Ovary (tissue), 9 donors: ENCODE results near the gene TPD52L1. TPM values are rescaled to one million over a fixed set of nuclear protein-coding genes. Genes with fewer than 3 reads are reported as not detected.

Source experiments
- DNase-seq, 5 donors: peaks; one replicate each; pipeline ENCODE4 v3.0.0-alpha.2; 2019 to 2020
- H3K27ac ChIP-seq, 2 donors: fragments of 200-600 bp; one replicate each; pipeline versions ENCODE4 v1.5.1 to v1.8.0; 2019 to 2022
- H3K27me3 ChIP-seq: fragments of 200-600 bp; one replicate; pipeline ENCODE4 v1.8.0; 2022
- H3K36me3 ChIP-seq: fragments of 200-600 bp; sonication (generic); one replicate; pipeline ENCODE4 v1.5.1; 2019
- H3K4me1 ChIP-seq: one replicate; pipeline ENCODE4 v1.8.1; 2013; ENCODE audit warnings: mild to moderate bottlenecking, moderate library complexity; ENCODE audit not compliant: insufficient read depth
- H3K4me3 ChIP-seq: fragments of 200-600 bp; sonication (generic); one replicate; pipeline ENCODE4 v1.5.1; 2017
- H3K9me3 ChIP-seq, 2 donors: fragments of 200-600 bp in 1 of 2; sonication (generic) in 1 of 2; one replicate each; pipeline versions ENCODE4 v1.5.1 to v1.8.1; 2013 to 2019; ENCODE audit warnings: mild to moderate bottlenecking in 1 of 2, moderate library complexity in 1 of 2
- CTCF ChIP-seq, 3 donors: fragments of 450-650 bp in 2 of 3; fragments of 200-600 bp in 1 of 3; IDR thresholded peaks; one replicate each; pipeline versions ENCODE4 v1.5.1 to v1.8.0; 2016 to 2022; ENCODE audit warnings: antibody characterized with exemption in 3 of 3, mild to moderate bottlenecking in 1 of 3
- EP300 ChIP-seq: sonication (generic); formaldehyde crosslinking; IDR thresholded peaks from one replicate; pipeline ENCODE4 v1.6.1; 2017; ENCODE audit warnings: antibody characterized with exemption
- POLR2A ChIP-seq: fragments of 450-650 bp; IDR thresholded peaks from one replicate; pipeline ENCODE4 v1.6.1; 2017; ENCODE audit warnings: antibody characterized with exemption, mild to moderate bottlenecking, moderate library complexity
- WGBS, 3 donors: extraction: QIAGEN DNeasy Blood & Tissue Kit in 1 of 3; methylation state at CpG; one replicate each; pipeline versions ENCODE4 v1.1.5 to v1.1.7; 2013 to 2017; 5-methylcytosine and 5-hydroxymethylcytosine counted together
- intact Hi-C, 4 donors: fragments of 100-400 bp; cut with DNase I; formaldehyde crosslinking; loops; one replicate each; pipeline versions ENCODE4 v1.11.0 to v1.15.1; 2022 to 2023
- polyA plus RNA-seq, 2 donors: library from polyadenylated mRNA; stranded (reverse); fragments of 200-250 nt in 1 of 2; fragments of 350-450 nt in 1 of 2; fragmentation: Illumina TruSeq in 1 of 2; extraction: RNeasy Lipid Tissue Mini Kit (QIAGEN cat#74804) in 1 of 2; gene quantifications; one replicate each; pipeline ENCODE4 v1.2.3, GENCODE V29; 2013 to 2014
- total RNA-seq, 7 donors: library from RNA; depleted of rRNA in 2 of 7; stranded (reverse); fragments of >200 nt in 2 of 7; fragmentation: NEBNext Ultra II Directional in 3 of 7; extraction: Animal tissue kit (Norgen Biotek cat#: 25700) in 3 of 7; gene quantifications; one replicate each; pipeline versions ENCODE4 v1.1.0 to v1.2.4, GENCODE V29; 2016 to 2023
- donor health status: DM: no; HTN: no; CAD: no; lungs with moderate emphysema.
- donor health status: DM: no; HTN: no; CAD: no.
- donor health status: Bipolar disorder and iron deficiency.
- donor health status: DM: yes; HTN: yes; CAD: no.
- donor health status: DM: no; HTN: no; CAD: no.
- donor health status: DM: yes; HTN: yes; CAD: no.

TPD52L1 gene
- total and polyA plus RNA-seq, 9 donors, result 14.4 to 154 (median 27.4) TPM

- Histone ChIP-seq H3K27ac (no peak overlapping the region), H3K36me3 (no peaks in the 10 kb centered on the region), H3K4me1 (no peaks in the 10 kb centered on the region), H3K9me3 (no peaks in the 10 kb centered on the region), H3K27me3 (no peaks in the 10 kb centered on the region), H3K4me3 (no peak overlapping the region)
- TF ChIP-seq POLR2A, result no peak
- no peak for TF ChIP-seq CTCF (IDR thresholded peaks at IDR 0.05)
- no peak for TF ChIP-seq EP300
- WGBS, 3 donors, result 90 to 94% (median 91%) methylated on average over 8 of the region's 8 CpGs
- no peak for DNase-seq
- intact Hi-C loops, result no loop called here
Observed at GRCh38 chr6:125271486-125272159, 118.0 kb downstream of the TPD52L1 start.

- Histone ChIP-seq H3K27ac (no peak overlapping the region), H3K4me3 (no peak overlapping the region), H3K36me3 (no peaks in the 10 kb centered on the region), H3K9me3 (no peaks in the 10 kb centered on the region), H3K4me1 (no peaks in the 10 kb centered on the region), H3K27me3 (no peaks in the 10 kb centered on the region)
- TF ChIP-seq EP300 (no peak), POLR2A (no peak), CTCF (IDR thresholded peaks at IDR 0.05) (no peak)
- WGBS, 3 donors, result 94 to 98% (median 98%) methylated on average over 8 of the region's 8 CpGs
- intact Hi-C loops, result no loop called here
- no peak for DNase-seq
Observed at GRCh38 chr6:125273251-125273650, 119.7 kb downstream of the TPD52L1 start.

- DNase-seq, result no peak
- 92 to 95% (median 94%) methylated on average over 7 of the region's 7 CpGs for WGBS, 3 donors
- Histone ChIP-seq H3K27ac (no peak overlapping the region), H3K36me3 (no peaks in the 10 kb centered on the region), H3K9me3 (no peaks in the 10 kb centered on the region), H3K4me3 (no peak overlapping the region), H3K4me1 (no peaks in the 10 kb centered on the region), H3K27me3 (no peaks in the 10 kb centered on the region)
- TF ChIP-seq POLR2A (no peak), EP300 (no peak), CTCF (IDR thresholded peaks at IDR 0.05) (no peak)
- intact Hi-C loops, result no loop called here
Observed at GRCh38 chr6:125273965-125274364, 120.4 kb downstream of the TPD52L1 start.

- TF ChIP-seq CTCF (IDR thresholded peaks at IDR 0.05) (no peak), POLR2A (no peak), EP300 (no peak)
- H3K4me3 ChIP-seq, result no peak overlapping the region
- no peaks in the 10 kb centered on the region for H3K9me3 ChIP-seq
- H3K27ac ChIP-seq, result no peak overlapping the region
- H3K36me3 ChIP-seq, result no peaks in the 10 kb centered on the region
- 76 to 87% (median 86%) methylated on average over 3 of the region's 3 CpGs for WGBS, 3 donors
- intact Hi-C loops, result no loop called here
- DNase-seq, result no peak
- H3K27me3 ChIP-seq, result no peaks in the 10 kb centered on the region
- H3K4me1 ChIP-seq, result no peaks in the 10 kb centered on the region
Observed at GRCh38 chr6:125274935-125275334, 121.4 kb downstream of the TPD52L1 start.
